HG03460 (cell line): ENCODE data around the gene CSK.

Experiments used
- ATAC-seq: cut with Tn5 transposase; IDR thresholded peaks from one replicate; pipeline ENCODE4 v1.9.1; 2021; ENCODE audit not compliant: unreplicated experiment

Gene CSK

DNA sequence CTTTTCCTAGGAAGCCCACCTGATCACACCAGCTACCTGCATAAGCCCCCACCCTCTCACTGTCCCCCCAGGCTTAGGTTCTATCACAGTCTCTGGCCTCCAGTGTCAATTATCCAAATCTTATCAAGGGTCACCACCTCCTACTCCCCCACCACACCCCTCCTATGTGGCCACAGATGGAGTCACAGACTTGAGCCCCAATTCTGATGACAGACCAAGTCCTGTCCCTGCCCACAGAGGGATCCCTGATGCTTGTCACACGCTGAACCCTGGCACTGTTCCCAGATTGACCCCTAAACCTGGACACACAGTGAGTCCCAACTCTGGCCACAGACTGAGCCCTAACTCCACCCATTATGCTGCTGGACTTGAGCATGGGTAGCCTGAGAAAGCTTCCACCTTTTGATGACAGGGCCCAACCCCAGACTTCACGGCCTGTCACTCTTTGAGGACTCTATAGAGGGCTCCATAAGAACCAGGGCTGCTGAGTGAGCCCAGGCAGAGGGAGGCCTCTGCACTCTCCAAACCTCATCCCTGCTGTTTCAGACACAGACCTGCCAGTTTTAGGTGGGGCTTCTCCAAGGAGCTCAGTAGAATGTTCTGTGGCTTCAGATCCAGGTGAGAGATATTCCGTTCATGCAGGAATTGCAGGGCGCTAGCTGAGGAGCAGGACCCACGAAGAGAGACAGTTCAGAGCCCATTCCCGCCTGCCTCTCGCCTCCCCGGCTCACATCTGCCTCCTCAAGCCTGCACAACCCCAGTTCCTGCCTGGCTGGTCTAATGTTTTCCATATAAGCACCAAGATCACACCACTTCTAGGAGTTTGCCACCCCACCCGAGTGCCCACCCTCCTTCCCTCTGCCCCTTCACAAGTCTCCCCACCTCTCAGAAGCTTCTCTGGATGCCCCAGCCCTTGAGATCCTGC, 59.2 kb downstream of the CSK start:
- no peak for ATAC-seq

- ATAC-seq, result no peak
Measured at GRCh38 chr15:74841891-74842373, 60.1 kb downstream of the CSK start.

DNA sequence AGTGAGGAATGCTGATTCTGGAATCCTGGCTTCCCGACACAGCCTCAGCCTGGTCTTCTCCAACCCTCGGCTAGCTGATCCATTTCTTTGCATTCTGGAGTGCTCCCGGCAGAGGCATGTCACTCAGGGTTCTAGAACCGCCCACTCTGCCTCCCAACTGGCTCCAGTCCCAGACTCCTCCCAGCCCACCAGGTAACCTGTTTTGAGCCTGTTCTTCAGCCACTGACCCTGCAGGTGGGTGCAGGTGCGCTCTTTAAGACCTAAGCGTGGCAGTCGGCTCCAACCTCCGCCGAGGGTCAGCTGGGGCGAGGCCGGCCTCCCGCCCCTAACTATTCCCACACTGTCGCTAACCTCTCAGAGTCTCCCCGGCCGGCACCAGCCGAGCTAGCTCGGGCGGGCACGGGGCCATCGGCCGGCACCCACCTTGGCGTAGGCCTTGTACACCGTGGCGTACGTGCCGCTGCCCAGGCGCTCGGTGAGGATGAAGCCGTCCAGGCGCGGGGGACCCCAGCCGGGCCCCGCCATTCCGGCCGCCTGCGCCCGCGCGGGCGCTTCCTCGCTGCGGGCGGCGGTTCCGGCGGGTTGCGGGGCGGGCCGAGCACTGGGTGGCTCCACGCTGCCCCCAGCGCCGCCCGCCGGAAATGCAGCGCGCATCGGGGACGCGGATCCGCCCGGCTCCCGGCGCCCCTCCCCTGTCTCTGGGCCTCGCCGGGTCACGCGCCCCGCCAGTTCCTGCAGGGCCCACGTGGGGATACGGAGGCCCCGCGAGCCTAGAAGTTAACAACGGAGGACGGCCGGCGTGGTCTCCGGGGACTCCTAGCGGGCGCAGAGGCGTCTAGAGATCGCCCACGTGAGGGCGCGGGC, 60.9 kb downstream of the CSK start, which contains the start of gene ULK3:
TSS of gene ULK3 (minus strand) at position 576 of the 864 bp plus-strand sequence. CDS start at position 525, 51 bp downstream.
- ATAC-seq, result peak; percentile 73

DNA sequence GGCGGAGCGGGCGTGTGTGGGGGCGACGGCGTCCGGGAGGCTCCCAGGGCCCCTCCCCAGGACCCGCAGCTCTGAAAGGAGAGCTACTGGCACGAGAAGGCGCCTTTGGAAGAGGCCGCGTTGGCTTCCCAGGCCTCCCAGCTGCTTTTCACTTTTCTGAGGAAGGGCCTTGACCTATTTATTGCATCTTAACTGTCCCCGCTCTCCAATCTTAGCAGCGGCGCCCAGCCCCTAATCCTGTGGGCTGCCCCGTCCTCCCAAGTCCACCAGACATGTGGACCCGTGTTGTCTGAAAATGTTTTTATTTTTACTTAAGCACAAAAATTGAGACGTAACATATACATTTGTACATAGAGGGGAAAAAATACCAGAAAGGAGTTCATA, 61.6 kb downstream of the CSK start:
- ATAC-seq, result no peak

- ATAC-seq, result no peak
Measured at GRCh38 chr15:74843891-74844299, 62.0 kb downstream of the CSK start.

- no peak for ATAC-seq
Measured at GRCh38 chr15:74844319-74845207, 62.7 kb downstream of the CSK start.

DNA sequence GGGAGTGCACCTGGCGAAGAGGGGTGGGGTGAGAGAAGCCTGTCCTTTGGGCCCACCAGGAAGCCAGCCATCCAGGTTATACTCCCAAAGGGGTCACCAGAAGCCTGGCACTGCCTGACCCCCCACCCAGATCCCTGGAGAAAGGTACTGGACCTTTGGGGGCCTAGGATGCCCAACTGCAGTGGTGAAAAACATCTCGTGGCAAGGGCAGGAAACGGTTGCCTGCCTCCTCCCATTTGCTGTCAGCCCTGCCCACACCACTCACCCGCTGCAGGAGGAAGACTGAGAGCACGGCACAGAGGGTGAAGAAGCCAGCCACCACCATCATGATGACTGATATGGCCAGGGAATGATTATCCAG, 63.3 kb downstream of the CSK start:
- ATAC-seq, result no peak

GRCh38 chr15:74845581-74845980, 63.7 kb downstream of the CSK start:
- no peak for ATAC-seq

- ATAC-seq, result no peak
Measured at GRCh38 chr15:74847432-74847831, 65.6 kb downstream of the CSK start.

DNA sequence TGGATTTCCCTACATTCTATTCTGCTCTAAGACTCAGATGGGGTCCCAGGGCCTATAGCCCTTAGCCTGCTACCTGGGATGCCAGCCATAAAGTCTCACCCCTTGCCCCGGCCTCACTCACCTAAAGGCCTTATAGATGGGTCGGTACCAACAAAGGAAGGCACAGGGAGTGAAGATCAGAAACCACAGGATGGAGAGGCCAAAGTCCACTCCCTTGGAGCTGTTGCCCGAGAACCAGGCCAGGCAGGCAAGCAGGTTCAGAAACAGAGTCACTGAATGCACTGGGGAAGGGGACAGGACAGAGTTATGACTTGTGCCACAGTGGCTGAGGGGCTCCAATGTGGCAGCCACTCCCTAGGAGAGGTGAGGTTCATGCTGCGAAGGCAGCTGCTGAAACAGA, 68.5 kb downstream of the CSK start:
- ATAC-seq, result no peak

DNA sequence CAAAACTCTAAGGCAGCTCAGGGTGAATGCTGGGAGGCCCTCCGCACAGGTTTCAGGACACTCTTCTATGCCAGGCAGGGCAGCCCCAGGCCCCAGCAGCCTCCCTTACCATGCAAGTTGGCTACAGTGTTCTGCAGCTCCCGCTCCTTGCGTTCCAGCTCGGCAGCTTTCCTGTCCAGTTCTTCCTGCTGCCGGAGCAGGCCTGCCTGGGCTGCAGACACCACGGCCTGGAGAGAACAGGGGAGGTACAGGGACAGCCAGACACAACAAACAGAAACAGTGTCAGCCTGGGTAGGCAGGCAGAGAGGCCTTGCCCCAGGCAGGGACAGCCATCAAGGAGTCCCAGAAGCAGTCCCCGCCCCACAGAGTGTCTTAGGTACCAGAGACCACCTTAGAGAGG, 70.1 kb downstream of the CSK start:
- ATAC-seq, result no peak
